Uterus (tissue), 2 donors: ENCODE measurements around the gene HMG20B.

Experiments
- POLR2A ChIP-seq, 2 donors: fragments of 450-650 bp; IDR thresholded peaks; one replicate each; pipeline ENCODE4 v1.6.1; 2016; ENCODE audit warnings: antibody characterized with exemption in 2 of 2, mild to moderate bottlenecking in 1 of 2, moderate library complexity in 1 of 2
- TF ChIP-seq, protein P1 (sequence below), 4 experiments: fragments of 200-600 bp in 2 of 4; fragments of 450-650 bp in 2 of 4; sonication (generic) in 2 of 4; IDR thresholded peaks; one replicate each; pipeline ENCODE4 v1.5.1; 2016 to 2019; ENCODE audit warnings: antibody characterized with exemption in 4 of 4, mild to moderate bottlenecking in 2 of 4, moderate library complexity in 1 of 4

DNA sequence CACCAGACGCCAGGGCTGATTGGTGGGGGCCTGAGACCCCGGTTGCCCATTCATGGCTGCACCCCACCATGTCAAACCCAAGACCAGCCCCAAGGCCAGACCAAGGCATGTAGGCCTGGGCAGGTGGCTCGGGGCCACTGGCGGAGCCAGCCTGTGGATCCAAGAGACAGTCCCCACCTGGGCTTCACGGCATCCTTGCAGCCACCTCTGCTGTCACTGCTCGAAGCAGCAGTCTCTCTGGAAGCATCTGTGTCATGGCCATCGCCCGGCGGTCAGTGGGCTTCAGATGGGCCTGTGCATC is 37.6 kb upstream of the HMG20B start:
- no peak for TF ChIP-seq POLR2A (IDR thresholded peaks at IDR 0.05)
- TF ChIP-seq, protein P1, sequence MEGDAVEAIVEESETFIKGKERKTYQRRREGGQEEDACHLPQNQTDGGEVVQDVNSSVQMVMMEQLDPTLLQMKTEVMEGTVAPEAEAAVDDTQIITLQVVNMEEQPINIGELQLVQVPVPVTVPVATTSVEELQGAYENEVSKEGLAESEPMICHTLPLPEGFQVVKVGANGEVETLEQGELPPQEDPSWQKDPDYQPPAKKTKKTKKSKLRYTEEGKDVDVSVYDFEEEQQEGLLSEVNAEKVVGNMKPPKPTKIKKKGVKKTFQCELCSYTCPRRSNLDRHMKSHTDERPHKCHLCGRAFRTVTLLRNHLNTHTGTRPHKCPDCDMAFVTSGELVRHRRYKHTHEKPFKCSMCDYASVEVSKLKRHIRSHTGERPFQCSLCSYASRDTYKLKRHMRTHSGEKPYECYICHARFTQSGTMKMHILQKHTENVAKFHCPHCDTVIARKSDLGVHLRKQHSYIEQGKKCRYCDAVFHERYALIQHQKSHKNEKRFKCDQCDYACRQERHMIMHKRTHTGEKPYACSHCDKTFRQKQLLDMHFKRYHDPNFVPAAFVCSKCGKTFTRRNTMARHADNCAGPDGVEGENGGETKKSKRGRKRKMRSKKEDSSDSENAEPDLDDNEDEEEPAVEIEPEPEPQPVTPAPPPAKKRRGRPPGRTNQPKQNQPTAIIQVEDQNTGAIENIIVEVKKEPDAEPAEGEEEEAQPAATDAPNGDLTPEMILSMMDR (IDR thresholded peaks at IDR 0.05), result no peak
